ENCODE measurements around the gene MORN2.

MORN2 gene
- 3.3 to 17.4 (median 7.7) reads per million in 17 experiments for total RNA-seq

GRCh38 chr2:38875576-38876367, at the start of gene MORN2, which contains the start of gene DHX57:
TSS of gene MORN2 (plus strand) at chr2:38875976.
TSS of gene DHX57 (minus strand) at chr2:38875934. CDS start at chr2:38868405, 7,529 bp downstream.
- DNase-seq, result peak; percentile 82 to 92 (median 88)

GRCh38 chr2:38827539-38828145, 48.1 kb upstream of the MORN2 start:
- DNase-seq, result peak; percentile 44 to 77 (median 70)

GRCh38 chr2:38828460-38828859, 47.3 kb upstream of the MORN2 start:
- DNase-seq, result no peak

GRCh38 chr2:38829971-38830370, 45.8 kb upstream of the MORN2 start:
- DNase-seq, result peak; percentile 23 to 83 (median 48)

- peak; percentile 63 to 87 (median 80) for DNase-seq
Observed at GRCh38 chr2:38830526-38831159, 45.1 kb upstream of the MORN2 start.

GRCh38 chr2:38835015-38835601, 40.7 kb upstream of the MORN2 start:
- peak; percentile 57 to 73 (median 61) for DNase-seq

GRCh38 chr2:38835990-38836389, 39.8 kb upstream of the MORN2 start:
- peak; percentile 66 to 93 (median 86) for DNase-seq

GRCh38 chr2:38836791-38837190, 39.0 kb upstream of the MORN2 start:
- DNase-seq, result peak; percentile 41 to 70 (median 64)

GRCh38 chr2:38850045-38850444, 25.7 kb upstream of the MORN2 start:
- DNase-seq, result no peak

GRCh38 chr2:38856165-38856564, 19.6 kb upstream of the MORN2 start:
- no peak for DNase-seq

- no peak for DNase-seq
Observed at GRCh38 chr2:38862476-38862875, 13.3 kb upstream of the MORN2 start.

GRCh38 chr2:38863061-38863695, 12.6 kb upstream of the MORN2 start:
- no peak for DNase-seq

GRCh38 chr2:38866773-38867443, 8.9 kb upstream of the MORN2 start:
- no peak for DNase-seq

GRCh38 chr2:38871432-38871831, 4.3 kb upstream of the MORN2 start:
- no peak for DNase-seq

GRCh38 chr2:38873763-38874162, 2.0 kb upstream of the MORN2 start:
- DNase-seq, result no peak

- DNase-seq, result peak in 1 of 4 experiments; percentile 5
Observed at GRCh38 chr2:38875227-38875575, 575 bp upstream of the MORN2 start.

GRCh38 chr2:38876407-38876806, 631 bp downstream of the MORN2 start:
- no peak for DNase-seq

GRCh38 chr2:38886063-38886462, 10.3 kb downstream of the MORN2 start:
- peak; percentile 26 to 78 (median 54) for DNase-seq

- DNase-seq, result peak in 2 of 4 experiments; percentile 25 to 27
Observed at GRCh38 chr2:38887347-38887746, 11.6 kb downstream of the MORN2 start.

GRCh38 chr2:38887902-38888554, 12.3 kb downstream of the MORN2 start:
- no peak for DNase-seq

GRCh38 chr2:38889045-38889444, 13.3 kb downstream of the MORN2 start:
- DNase-seq, result no peak

Data from suppressor macrophage (primary cell).